HG03139 (cell line): ENCODE measurements around the gene IGDCC3.

Source experiments
- ATAC-seq: cut with Tn5 transposase; IDR thresholded peaks from one replicate; pipeline ENCODE4 v1.9.1; 2021; ENCODE audit not compliant: unreplicated experiment

The IGDCC3 gene

DNA sequence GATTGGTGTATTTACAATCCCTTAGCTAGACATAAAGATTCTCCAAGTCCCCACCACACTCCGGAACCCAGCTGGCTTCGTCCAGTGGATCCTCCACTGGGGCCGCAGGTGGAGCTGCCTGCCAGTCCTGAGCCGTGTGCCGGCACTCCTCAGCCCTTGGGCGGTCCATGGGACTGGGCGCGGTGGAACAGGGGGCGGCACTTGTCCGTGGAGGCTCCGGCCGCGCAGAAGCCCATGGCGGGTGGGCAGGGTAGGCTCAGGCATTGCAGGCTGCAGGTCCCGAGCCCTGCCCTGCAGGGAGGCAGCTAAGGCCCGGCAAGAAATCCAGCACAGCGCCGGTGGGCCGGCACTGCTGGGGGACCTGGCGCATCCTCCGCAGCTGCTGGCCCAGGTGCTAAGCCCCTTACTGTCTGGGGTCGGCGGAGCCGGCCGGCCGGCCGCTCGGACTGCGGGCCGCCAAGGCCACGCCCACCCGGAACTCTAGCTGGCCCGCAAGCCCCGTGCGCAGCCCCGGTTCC lies 76.8 kb downstream of the IGDCC3 start:
- no peak for ATAC-seq

DNA sequence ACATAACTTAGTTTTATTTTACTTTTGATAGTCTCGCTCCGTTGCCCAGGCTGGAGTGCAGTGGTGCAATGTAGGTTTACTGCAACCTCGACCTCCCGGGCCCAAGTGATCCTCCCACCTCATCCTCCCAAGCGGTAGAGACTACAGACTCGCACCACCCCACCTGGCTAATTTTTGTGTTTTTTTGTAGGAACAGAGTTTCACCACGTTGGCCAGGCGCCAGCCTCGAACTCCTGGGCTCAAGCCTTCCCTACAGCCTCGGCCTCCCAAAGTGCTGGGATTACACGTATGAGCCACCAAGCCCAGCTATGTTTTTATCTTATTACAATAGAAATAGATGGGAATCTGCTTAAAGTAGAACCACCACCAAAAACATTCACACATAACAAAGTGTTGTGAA lies 79.1 kb downstream of the IGDCC3 start:
- no peak for ATAC-seq

DNA sequence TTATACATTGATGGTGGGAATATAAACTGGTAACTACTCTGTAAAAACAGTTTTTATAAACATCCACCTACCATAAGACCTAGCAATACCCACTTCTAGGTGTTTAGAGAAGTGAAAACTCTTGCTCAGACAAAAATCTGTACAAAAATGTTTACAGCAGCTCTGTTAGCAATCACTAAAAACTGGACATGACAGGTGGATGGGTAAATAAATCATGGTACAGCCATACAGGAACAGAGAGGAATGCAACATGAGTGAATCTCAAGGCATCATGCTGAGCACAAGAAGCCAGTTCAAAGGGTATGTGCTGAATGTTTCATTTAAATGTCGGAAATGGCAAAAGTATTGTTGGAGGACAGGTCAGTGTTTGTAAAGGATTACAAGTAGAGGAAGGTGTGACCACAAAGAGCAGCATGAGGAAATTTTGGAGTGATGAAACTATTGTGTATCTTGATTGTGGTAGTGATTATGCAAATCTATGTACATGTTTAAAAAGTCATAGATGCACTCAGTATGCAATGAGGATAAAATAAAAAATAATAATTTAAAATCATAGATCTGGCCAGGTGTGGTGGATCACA lies 84.8 kb downstream of the IGDCC3 start:
- ATAC-seq = no peak

DNA sequence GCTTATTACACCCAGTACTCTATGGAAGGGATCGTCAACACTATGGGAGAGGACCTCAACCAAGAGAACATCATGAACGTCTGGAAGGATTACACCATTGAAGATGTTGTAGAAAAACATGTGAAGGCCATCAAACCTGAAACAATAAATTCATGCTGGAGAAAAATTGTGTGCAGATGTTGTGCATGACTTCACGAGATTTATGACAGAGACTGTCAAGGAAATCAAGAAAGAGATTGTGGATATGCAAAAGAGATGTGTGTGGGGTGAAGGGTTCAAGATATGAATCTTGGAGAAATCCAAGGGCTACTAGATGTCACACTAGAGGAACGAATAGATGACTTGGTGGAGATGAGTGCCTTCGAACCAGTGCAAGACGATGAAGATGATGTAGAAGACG lies 87.6 kb downstream of the IGDCC3 start:
- no peak for ATAC-seq

DNA sequence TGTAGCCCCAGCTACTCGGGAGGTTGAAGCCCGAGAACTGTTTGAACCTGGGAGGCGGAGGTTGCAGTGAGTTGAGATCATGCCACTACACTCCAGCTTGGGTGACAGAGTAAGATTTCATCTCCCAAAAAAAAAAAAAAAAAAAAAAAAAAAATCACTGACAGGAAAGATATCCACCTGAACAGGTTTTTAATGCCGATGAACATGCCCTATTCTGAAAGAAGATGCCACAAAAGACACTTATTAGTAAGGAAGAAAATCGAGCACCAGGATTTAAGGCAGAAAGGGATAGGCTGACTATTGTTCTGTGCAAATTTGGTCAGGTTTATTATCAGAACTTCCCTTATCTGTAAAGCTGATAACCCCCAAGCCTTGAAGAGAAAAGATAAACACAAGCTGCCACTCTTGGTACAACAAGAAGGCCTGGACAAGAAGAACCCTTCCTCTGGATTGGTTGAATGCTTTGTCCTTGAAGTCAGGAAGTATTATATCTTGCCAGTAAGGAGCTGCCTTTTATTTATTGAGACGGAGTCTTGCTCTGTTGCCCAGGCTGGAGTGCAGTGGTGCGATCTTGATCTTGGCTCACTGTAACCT lies 88.4 kb downstream of the IGDCC3 start:
- no peak for ATAC-seq

DNA sequence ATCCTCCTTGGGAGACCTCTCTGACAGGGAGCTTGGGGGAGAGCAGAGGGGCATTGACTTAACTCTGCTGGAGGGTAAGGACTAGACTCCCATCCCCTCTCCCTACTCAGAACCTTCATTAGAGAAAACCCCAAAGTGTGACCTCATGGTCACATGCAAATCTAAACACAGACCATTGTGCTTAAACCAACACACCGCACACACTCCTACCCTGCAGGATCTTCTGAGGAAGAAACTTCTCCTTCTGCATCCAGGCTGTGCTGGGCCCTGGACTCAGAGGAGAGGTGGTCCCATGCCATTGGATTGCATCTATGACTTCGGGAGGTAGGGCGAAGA lies 90.3 kb downstream of the IGDCC3 start:
- no peak for ATAC-seq

DNA sequence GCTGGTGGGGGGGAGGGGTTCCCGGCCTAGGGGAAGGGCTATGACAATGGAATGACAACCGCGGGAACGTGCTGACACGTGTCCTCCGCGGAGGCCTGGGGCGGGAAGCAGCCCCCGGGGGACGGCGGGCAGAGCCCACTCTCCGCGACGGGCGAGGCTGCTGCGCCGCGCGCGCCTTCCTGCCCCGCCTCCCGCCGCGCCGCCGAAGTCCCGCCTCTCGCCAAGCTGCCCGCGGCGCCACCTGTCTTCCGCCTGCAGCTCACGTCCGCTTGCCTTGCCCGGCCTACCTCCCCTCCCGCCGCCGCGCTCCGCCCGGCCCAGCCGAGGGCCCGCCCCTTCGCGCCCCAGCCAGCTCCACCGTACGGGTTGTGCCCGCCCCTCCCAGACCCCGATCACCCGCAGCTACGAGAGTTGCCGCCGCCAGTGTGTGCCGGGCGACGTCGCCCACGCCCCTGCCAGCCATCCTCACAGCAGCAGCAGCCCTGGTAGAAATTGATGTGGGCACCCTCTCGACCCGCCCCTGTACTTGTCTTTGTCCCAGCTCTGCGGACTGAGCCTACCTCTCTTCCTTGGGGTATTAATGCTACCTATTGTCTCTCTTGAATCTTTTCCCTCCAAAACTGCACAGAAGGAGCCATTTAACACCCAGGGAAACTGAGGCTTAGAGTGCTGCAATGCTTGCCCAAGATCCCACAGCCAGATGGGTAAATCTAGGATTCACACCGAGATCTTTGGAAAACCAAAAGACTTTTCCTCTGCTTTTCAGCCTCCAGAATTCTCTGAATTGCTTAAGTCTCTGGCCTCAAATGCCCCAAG lies 90.9 kb downstream of the IGDCC3 start, which contains the start of gene PARP16:
TSS of gene PARP16 (minus strand) at position 180 of the 816 bp plus-strand sequence. CDS start 457 bp downstream, outside the sequence.
- peak; percentile 91 for ATAC-seq

DNA sequence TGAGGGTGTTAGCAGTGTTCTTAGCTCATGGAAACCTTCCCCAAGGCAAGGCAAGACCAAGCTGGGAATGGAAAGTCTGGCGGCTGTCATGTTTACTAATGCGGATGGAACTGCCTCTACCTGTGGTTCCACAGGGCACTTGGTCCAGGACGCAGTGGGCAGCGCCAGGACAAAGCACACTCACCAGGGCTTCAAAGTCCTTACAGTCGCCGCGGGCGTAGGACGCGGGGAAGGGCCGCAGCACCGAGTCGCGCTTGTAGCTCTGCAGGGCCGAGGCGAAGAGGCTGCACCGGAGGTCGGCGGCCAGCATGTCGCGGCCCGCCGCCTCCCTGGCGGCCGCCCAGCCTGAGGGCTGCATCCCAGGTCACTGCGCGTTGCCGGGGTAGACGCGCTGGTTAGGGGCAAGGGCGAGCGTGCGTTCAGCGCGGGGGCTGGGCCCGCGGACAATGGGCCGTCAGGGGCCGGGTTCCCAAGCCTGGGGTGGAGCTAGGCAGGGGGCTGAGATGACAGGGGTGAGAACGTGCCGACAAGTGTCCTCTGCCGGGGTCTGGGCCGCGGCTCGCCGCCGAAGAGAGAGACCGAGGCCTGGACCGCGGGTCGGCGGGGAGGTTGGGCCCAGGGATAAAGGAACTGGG lies 91.6 kb downstream of the IGDCC3 start:
- peak; percentile 26 for ATAC-seq

DNA sequence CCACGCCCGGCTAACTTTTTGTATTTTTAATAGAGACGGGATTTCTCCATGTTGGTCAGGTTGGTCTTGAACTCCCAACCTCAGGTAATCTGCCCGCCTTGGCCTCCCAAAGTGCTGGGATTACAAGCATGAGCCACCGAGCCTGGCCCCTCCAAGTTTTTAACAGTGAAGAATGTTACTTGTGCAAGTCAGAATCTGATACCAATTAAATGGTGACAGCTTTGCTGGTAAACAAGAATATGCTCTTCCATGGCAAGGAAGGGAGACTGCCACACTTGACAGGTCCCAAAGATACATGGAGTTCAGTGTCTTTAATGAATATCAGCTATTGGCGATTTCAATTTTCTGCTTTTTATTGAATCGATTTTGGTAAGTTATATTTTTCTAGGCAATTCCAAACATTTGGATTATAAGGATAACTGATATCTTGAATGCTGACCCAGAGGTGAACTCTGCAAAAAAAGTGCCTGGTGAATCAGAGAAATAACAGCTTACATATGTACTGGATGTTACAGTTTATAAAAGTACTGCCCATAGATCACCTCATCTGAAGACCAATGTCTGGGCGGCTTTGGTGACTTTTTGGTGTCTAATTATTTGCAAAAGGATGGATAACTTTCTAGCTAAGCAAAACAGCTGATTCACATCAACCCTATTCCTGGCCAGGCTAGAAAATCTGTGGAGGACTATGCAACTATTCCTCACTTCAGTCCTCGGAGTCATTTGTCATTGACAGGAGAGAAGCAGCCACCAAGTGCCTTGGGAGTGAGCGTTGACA lies 92.3 kb downstream of the IGDCC3 start:
- ATAC-seq = no peak

DNA sequence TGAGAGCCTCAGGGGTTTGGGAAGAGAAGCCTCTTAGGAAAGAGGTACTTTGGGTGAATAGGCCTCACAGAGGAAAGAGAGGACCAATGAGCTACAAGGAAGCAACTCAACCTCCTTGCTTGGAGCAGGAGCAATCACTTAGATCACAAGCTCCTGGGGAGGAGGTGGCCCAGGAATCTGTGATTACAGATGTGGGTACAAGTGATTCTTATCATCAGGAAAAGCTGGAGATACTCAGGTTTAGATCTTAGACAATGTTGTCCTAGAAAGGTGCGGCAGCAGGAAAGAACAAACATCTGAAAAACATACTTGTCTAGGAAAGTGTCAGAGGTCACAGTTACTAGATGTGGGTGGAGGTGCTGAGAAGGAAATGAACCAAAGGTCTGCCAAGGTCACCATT lies 99.3 kb downstream of the IGDCC3 start:
- ATAC-seq = no peak
